ENCODE measurements around the gene NOP56. TPM values are rescaled to one million over a fixed set of nuclear protein-coding genes. Genes with fewer than 3 reads are reported as not detected.

The NOP56 gene
- total and polyA plus RNA-seq, 2 of the 8 experiments (the other 6 are each of a cell fraction or from before 2014, with no cell fraction given) = 391 to 677 TPM

DNA sequence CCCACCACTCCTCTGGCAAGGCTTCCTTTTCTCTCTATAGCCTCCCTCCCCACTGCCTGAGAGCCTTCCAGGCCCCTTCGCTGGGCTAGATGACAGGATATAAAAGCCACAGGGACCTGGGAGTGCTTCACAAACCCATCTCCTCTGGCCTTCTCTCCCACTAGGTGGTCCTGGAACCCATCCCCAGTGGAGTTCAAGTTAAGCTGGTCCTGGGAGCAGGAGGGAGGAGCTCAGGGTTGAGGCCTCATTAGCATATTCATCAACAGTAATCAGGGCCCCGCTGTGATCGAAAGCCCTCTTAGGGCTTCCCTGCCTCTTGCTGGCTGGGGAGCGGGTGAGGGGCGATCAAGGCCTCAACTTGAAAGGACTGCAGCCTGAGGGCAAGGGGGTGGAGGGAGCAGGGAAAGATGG lies 49.2 kb downstream of the NOP56 start (continued):
- no peak for TF ChIP-seq ATF2 (IDR thresholded peaks at IDR 0.05; ENCODE audit: low read length)
- TF ChIP-seq RXRA (IDR thresholded peaks at IDR 0.05; ENCODE audit: insufficient read depth, low read depth, low read length) = 0 out of 2 replicates have a peak, but pooled peaks have one; percentile 59
- no peak for TF ChIP-seq YY1 (IDR thresholded peaks at IDR 0.05; ENCODE audit: low read depth, low read length)
- no peak for TF ChIP-seq RNF2 (IDR thresholded peaks at IDR 0.05; ENCODE audit: borderline replicate concordance, low read depth, low read length, missing control alignments, poor library complexity, severe bottlenecking)
- TF ChIP-seq NANOG (IDR thresholded peaks at IDR 0.05; ENCODE audit: insufficient read depth, low read depth, low read length, poor library complexity, severe bottlenecking) = peak; percentile 89
- TF ChIP-seq TCF12 (IDR thresholded peaks at IDR 0.05; ENCODE audit: low read depth, low read length) = peak; percentile 36; the same call in 1 of the 2 replicates
- 0 out of 4 replicates have a peak, but pooled peaks of 1 of the 2 experiments have one; percentile 3 for TF ChIP-seq RAD21 (IDR thresholded peaks at IDR 0.05 in 1 of 2, conservative IDR thresholded peaks at IDR 0.05 in 1 of 2; ENCODE audit: low read depth in 2 of 2, low read length in 2 of 2)
- no peak for TF ChIP-seq RBBP5 (IDR thresholded peaks at IDR 0.05; ENCODE audit: borderline replicate concordance, low read depth, low read length)
- TF ChIP-seq CTBP2 (IDR thresholded peaks at IDR 0.05; ENCODE audit: borderline replicate concordance, insufficient read depth, insufficient read length, low read length) = peak; percentile 75
- TF ChIP-seq ZNF274 (IDR thresholded peaks at IDR 0.05; ENCODE audit: borderline replicate concordance, extremely low read depth, low read length) = no peak
